Calu3 (cell line): ENCODE results near the gene LSM2. TPM values are rescaled to one million over a fixed set of nuclear protein-coding genes. Genes with fewer than 3 reads are reported as not detected.
A peak's percentile ranks its signal among the peaks of the same experiment; 100 is the strongest.

Experiments used
- BruUV-seq: library from RNA; stranded (reverse); fragments of 400-500 nt; replicated peaks from 2 replicates; lab custom pipeline; 2021; lab: Mats Ljungman, UMichigan
- CTCF ChIA-PET: fragments of 300-600 bp; sonication (Branson Sonifier 250); formaldehyde crosslinking; loops from one replicate; lab custom pipeline; 2022; ENCODE audit warnings: antibody characterized with exemption; lab: Charles Lee
- DNase-seq: peaks from one replicate; pipeline ENCODE4 v3.0.0; 2022
- H3K27ac Mint-ChIP-seq: one replicate; pipeline ENCODE4 v1.8.0; 2022; ENCODE audit warnings: mixed read lengths; ENCODE audit not compliant: unreplicated experiment
- H3K27me3 Mint-ChIP-seq: one replicate; pipeline ENCODE4 v1.8.0; 2022; ENCODE audit warnings: mixed read lengths; ENCODE audit not compliant: unreplicated experiment
- H3K36me3 Mint-ChIP-seq: one replicate; pipeline ENCODE4 v1.8.0; 2022; ENCODE audit warnings: mild to moderate bottlenecking, moderate library complexity, mixed read lengths; ENCODE audit not compliant: insufficient read depth, unreplicated experiment
- H3K4me1 Mint-ChIP-seq: one replicate; pipeline ENCODE4 v1.8.0; 2022; ENCODE audit warnings: mild to moderate bottlenecking, low read depth, mixed read lengths; ENCODE audit not compliant: unreplicated experiment
- H3K4me3 Mint-ChIP-seq: one replicate; pipeline ENCODE4 v1.8.0; 2022; ENCODE audit warnings: mild to moderate bottlenecking, low read depth, moderate library complexity, mixed read lengths; ENCODE audit not compliant: unreplicated experiment
- H3K9me3 Mint-ChIP-seq: one replicate; pipeline ENCODE4 v1.8.0; 2022; ENCODE audit warnings: low read depth, mixed read lengths; ENCODE audit not compliant: unreplicated experiment
- intact Hi-C: fragments of 100-400 bp; cut with micrococcal nuclease; formaldehyde crosslinking; loops from one replicate; pipeline ENCODE4 v1.10.0; 2022; ENCODE audit not compliant: unreplicated experiment
- total RNA-seq: library from RNA; stranded (reverse); gene quantifications from 2 replicates; pipeline ENCODE4 v1.2.3, GENCODE V29; 2022
- TF ChIP-seq, protein P1 (sequence below): fragments of 200-600 bp; IDR thresholded peaks from one replicate; pipeline ENCODE4 v1.8.0; 2022; ENCODE audit warnings: antibody characterized with exemption; ENCODE audit not compliant: unreplicated experiment

Gene LSM2
- total RNA-seq, 1 experiment from 2014 or later: 144 TPM

DNA sequence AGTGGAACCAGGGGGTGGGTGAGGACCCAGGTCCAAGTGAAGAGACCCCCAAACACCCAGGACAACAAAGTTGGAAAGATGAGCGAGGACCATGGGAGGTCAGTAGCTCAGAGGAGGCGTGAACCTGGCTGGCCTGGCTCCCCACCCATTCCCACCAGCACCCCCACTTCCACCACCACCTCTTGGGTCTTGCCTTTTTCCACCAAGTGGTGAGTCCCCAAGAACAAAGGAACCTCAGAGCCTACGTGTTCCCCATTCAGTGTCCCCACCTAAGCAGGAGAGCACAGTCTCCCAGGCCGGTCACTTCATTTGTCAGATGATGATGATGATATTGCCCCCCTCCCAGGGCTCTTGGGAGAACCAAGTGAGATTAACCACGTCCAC is 29.1 kb downstream of the LSM2 start:
- intact Hi-C loops: loop anchor here (5.0 to 10.0 kb wide), 3 partner anchors 45 to 167 kb away; partner anchors contain the start of genes CFB and NEU1
- CTCF ChIA-PET: interaction anchor here (0.7 to 1.9 kb wide), 12 partner anchors 8 to 925 kb away, joined by 3 to 13 read pairs (median 4); partner anchors contain the start of genes ABHD16A, CFB, CLIC1 and LSM2
- TSS peak; percentile 66 for BruUV-seq
- no peak for DNase-seq
- Mint-ChIP-seq H3K4me1 (peaks cover 40% of the 10 kb centered on the region), H3K27ac (peak overlapping the region; percentile 94), H3K36me3 (peaks cover 88% of the 10 kb centered on the region), H3K27me3 (no peaks in the 10 kb centered on the region), H3K4me3 (peak overlapping the region; percentile 65), H3K9me3 (no peaks in the 10 kb centered on the region)
- TF ChIP-seq, protein P1, sequence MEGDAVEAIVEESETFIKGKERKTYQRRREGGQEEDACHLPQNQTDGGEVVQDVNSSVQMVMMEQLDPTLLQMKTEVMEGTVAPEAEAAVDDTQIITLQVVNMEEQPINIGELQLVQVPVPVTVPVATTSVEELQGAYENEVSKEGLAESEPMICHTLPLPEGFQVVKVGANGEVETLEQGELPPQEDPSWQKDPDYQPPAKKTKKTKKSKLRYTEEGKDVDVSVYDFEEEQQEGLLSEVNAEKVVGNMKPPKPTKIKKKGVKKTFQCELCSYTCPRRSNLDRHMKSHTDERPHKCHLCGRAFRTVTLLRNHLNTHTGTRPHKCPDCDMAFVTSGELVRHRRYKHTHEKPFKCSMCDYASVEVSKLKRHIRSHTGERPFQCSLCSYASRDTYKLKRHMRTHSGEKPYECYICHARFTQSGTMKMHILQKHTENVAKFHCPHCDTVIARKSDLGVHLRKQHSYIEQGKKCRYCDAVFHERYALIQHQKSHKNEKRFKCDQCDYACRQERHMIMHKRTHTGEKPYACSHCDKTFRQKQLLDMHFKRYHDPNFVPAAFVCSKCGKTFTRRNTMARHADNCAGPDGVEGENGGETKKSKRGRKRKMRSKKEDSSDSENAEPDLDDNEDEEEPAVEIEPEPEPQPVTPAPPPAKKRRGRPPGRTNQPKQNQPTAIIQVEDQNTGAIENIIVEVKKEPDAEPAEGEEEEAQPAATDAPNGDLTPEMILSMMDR: no peak

DNA sequence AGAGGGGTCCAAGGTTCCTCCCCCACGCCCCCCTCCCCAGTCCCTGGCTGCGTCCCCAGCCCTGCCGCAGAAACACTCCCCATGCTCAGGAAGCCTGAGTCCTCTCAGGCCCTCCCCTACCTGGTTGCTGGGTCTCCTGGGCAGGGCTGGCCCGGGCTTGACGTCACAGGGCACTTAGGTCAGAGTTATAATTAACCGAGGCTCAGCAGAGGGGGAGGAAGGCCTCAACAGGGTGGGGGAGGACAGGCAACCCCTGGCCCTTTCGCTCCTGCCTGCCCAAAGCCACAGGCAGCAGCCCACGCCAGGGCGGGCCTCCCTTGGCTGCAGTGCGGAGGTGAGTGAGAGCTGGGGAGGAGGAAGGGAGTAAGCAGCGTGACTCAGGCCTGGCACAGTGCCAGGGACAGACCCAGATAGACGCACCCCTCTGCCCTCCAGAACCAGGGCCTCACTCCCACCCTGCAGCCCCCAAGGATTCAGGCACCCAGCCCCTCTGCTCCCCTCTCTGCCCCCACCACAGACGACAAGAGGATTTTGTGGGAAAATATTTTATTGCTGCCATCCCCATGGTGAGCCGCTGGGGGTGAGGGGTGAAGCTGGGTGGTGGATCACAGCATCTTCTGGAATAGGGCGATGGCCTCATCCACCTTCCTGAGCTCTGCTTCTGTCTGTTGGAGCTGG is 29.6 kb downstream of the LSM2 start, which contains the start of gene VWA7:
TSS of gene VWA7 (minus strand) at position 340 of the 678 bp plus-strand sequence. CDS start 549 bp downstream, outside the sequence.
- TF ChIP-seq, protein P1: peak; percentile 36
- Mint-ChIP-seq H3K27ac (peak within 1 kb of the TSS; percentile 94), H3K36me3 (peaks cover 83% of the 10 kb centered on the region), H3K4me1 (peaks cover 43% of the 10 kb centered on the region), H3K4me3 (peak within 1 kb of the TSS; percentile 65), H3K27me3 (no peaks in the 10 kb centered on the region), H3K9me3 (no peaks in the 10 kb centered on the region)
- CTCF ChIA-PET: interaction anchor here (0.6 to 2.3 kb wide), 14 partner anchors 9 to 925 kb away, joined by 3 to 16 read pairs (median 4); partner anchors contain the start of genes ABHD16A, CFB, CLIC1 and LSM2
- intact Hi-C loops: loop anchor here (5.0 to 10.0 kb wide), 3 partner anchors 45 to 168 kb away; partner anchors contain the start of genes CFB and NEU1
- DNase-seq: peak; percentile 99
- BruUV-seq: no TSS peak

DNA sequence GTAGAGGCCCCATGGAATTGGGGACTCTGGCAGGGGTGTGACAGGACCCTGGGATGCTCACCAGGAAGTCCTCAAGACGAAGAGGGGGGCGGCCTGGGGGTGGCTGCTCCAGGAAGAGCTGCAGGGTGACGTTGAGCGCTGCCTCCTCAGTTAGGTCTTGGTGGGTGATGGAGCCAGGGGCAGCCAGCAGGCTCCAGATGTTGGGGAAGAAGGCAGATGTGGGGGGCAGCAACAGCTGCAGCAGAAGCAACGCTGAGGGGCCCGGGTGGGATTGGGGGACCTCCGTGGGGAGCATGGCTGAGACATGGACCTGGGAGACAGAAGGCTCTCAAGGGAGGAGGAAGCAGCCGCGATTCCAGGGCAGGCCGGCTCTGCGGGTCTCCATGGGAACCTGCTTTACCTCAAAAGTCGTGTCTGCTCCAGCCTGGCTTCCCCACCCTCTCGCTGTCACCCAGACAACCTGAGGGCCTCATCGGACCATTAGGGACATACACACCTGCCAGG is 30.2 kb downstream of the LSM2 start:
- intact Hi-C loops: loop anchor here (5.0 to 10.0 kb wide), 3 partner anchors 46 to 168 kb away; partner anchors contain the start of genes CFB and NEU1
- peaks cover 77% of the 10 kb centered on the region for H3K36me3 Mint-ChIP-seq
- TF ChIP-seq, protein P1: no peak
- no peaks in the 10 kb centered on the region for H3K9me3 Mint-ChIP-seq
- BruUV-seq: TSS peak; percentile 78
- H3K4me1 Mint-ChIP-seq: peaks cover 43% of the 10 kb centered on the region
- H3K27me3 Mint-ChIP-seq: no peaks in the 10 kb centered on the region
- CTCF ChIA-PET: interaction anchor here (0.6 to 2.3 kb wide), 8 partner anchors 15 to 176 kb away, joined by 3 to 16 read pairs (median 4); partner anchors contain the start of genes CFB and MSH5
- DNase-seq: peak; percentile 46
- peak overlapping the region; percentile 94 for H3K27ac Mint-ChIP-seq
- peak overlapping the region; percentile 65 for H3K4me3 Mint-ChIP-seq

DNA sequence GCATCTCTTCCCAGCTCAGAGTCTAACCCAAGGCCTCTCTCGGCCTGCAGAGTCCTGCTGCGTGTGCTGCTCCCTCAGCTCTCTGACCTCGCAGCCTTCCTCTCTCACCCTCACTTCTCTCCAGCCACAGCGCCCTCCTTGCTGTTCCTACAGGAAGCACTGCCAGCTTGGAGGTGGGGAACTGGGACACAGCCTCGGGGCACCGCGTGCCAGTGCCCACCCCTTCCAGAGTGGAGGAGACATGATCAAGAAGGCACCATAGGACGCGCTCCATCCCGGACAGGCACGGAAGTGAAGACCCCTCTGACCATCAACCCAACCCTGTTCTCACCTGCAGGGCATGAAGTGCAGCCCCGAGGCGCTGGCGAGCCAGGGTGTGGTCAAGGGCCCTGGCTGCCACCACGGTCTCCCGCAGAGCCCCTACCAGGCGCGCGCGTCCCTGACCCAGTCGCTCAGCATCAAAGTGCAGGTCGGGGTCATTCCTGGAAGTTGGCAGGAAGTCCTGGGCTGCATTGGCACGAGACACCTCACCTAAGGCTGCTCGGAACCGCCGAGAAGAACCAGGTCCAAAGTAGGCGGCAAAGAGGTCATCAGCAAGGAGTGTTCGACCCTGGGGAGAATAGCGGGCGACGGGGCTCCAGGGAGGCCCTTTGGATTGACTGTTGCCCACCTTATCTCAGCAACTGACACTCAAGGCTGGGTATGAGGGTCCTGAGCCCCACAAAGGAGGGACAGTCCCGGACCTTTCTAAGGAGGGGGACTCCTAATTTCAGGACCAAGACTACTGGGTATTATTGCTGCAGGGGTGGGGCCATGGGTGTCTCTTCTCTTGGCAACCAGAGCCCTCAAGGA is 30.9 kb downstream of the LSM2 start:
- Mint-ChIP-seq H3K4me3 (peak overlapping the region; percentile 65), H3K4me1 (peaks cover 43% of the 10 kb centered on the region), H3K9me3 (no peaks in the 10 kb centered on the region), H3K36me3 (peaks cover 70% of the 10 kb centered on the region), H3K27ac (peak overlapping the region; percentile 94), H3K27me3 (no peaks in the 10 kb centered on the region)
- DNase-seq: peak; percentile 63
- TF ChIP-seq, protein P1: no peak
- intact Hi-C loops: loop anchor here (2.0 to 10.0 kb wide), 4 partner anchors 46 to 169 kb away; partner anchors contain the start of genes CFB and NEU1
- CTCF ChIA-PET: interaction anchor here (0.6 to 4.0 kb wide), 24 partner anchors 12 to 455 kb away, joined by 3 to 51 read pairs (median 7); partner anchors contain the start of genes CFB, HSPA1B, LSM2 and LY6G5C
- TSS peak; percentile 55 for BruUV-seq
